Dermis blood vessel endothelial cell (primary cell): ENCODE measurements around the gene C4orf33. TPM values are rescaled to one million over a fixed set of nuclear protein-coding genes. Genes with fewer than 3 reads are reported as not detected.

Experiments
- DNase-seq: peaks from one replicate; pipeline ENCODE4 v3.0.0; 2010
- total RNA-seq: library from RNA; depleted of rRNA; stranded (reverse); fragments of >200 nt; gene quantifications from 2 replicates; pipeline ENCODE4 v1.2.3, GENCODE V29; 2014

The C4orf33 gene
- total RNA-seq, 1 donor from 2014 or later: 7.0 TPM

DNA sequence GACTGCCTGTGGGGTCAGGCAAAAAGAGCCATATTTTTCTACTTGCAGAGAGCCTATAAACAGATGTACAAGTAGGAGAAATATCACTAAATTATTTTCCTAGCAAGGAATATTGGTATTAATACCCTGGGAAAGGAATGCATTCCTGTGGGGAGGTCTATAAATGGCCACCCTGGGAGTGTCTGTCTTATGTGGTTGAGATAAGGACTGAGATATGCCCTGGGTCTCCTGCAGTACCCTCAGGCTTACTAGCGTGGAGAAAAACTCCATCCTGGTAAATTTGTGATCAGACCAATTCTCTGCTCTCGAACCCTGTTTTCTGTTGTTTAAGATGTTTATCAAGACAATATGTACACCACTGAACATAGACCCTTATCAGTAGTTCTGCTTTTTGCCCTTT is 35.4 kb downstream of the C4orf33 start:
- DNase-seq: no peak

DNA sequence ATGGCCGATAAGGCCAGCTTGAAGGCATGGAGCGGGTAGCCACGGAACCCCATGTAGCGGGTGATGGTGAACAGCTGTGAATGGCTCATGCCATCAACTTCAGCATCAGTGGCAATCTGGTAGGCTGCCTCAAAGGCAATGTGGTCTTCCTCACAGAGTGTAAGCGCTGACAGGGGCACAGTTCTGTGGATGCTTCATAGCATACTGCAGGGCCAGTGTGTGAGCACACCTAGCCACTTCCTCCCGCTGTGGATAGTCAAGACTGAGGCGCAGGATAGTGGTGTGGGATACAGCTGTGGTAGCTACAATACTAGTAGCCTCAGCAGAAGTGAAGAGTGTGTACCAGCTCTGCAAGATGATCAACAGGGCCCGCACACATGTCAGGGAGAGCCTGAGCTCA is 40.5 kb downstream of the C4orf33 start:
- DNase-seq: no peak

DNA sequence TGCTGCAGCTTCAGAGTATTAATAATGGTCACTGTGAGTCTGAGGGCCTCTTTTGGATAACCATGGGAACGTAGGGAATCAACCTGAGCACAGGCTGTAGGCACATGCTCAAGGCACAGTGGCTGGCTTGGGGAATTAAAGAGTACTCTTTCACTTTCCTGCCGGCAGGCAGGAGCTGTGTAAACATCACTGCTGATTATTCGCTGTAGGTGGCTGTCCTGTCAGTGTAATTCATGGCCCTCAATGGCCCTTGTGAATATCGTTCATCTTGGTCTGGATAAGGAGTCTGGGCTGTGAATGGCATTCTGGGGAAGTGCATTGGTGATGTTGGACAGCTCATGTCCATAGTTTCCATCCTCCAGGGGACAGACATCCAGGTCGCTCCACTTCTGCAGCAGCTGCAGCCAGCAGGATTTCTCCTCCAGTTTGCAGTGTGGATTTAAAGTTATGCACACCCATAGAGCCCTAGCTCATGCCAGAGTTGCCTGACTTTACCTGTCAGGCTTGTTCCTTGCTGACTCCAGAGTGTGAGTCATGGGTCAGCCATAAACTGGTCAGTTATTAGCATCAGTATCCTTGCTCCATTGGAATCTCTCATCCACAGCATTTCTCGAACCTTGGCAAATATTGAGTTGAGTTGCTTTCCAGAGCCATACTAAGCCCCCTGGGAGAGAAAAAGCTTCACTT is 43.0 kb downstream of the C4orf33 start:
- DNase-seq: no peak

DNA sequence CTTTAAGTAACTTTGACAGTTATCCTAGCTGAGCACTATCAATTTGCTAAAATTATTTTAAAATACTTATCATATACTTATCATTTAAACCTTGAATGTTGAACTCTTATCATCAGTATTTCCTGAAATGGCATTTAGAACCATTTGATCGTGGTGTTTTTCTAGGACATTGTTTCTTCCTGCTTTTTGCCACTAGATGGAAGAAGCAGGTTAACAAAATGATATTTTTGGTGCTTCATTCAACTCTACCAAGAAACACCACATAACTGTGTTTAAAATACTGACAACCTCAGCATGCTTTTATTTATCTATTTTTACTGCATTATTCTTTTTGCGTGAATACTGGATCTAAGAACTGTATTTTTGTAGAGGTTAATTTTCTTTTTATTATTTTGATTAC is 44.6 kb downstream of the C4orf33 start:
- DNase-seq: no peak

DNA sequence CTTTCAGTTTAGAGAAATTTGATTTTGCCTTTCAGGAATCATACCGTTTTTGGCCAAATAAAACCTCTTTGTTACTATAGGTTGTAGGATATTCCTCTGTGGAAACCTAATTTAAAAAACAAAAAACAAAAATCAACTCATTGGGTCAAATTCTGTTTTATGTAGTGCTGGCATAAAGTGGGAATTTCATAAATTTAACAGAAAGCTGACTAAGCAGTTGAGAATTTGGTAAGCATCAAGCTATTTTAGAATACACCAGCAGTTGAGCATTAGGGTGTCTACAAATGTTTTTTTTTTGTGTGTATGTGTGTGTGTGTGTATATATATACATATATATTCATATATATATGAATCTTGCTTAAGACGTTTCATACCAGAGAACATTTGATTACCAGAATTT is 47.4 kb downstream of the C4orf33 start:
- no peak for DNase-seq

DNA sequence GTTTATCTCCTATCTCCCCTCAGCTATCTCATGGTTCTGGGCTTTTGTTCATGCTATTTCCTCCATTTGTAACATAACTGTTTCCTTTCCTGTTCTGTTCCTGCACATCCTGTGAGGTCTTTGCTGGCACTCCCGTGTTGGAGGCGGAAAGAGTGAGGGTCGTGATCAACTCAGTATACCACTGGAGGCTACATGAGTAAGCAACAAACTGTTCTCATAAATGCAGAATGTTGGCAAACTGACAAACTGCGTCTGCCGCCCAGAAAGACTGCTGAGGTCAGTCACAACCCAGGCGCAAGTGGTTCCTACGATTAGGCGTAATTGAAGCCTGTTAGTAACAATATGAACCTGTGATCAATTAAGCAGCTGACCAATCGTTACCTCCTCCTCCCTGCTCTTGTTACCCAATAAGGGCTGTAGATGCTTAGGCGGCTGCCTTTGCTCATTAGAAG is 48.8 kb downstream of the C4orf33 start:
- peak; percentile 56 for DNase-seq

DNA sequence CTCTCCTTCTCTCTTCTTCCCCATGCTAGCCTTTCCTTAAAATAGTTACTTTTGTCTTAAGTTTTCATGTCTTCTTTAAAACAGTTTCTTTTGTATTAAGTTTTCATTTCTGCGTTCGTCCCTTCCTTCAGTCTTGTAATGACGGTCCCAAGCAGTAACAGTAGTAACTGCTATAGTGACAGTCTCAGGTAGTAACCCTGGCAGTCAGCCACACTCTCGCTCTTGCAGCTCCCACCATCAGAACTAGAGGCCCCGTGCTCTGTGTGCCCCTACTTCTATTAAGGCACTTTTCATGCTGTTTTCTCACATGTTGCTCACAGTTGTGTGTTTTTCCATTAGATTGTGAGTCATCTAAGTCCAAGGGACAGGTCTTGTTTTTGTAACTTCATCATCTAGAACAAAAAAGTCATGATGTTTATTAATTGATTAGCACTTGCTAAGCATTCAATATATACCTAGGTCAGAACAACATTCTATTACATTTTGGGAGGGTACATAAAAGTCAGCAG is 49.3 kb downstream of the C4orf33 start:
- peak; percentile 23 for DNase-seq

DNA sequence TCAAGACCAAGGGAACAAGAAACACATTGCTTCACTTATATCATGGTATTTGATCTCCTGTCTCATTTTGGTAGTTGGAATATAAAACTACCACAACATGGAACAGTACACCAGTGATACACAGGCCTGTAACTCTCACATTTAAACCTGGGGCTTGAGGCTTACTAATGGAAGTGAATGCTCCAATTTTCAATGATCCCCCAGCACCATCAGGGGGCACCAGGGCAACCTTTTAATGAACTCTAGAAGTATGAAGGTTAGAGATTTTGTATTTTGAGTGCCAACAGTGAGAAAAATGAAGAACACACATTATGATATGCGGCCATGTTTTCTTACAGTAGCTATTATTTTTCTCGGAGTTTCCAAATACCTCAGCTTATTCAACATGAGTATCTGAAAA is 50.7 kb downstream of the C4orf33 start:
- DNase-seq: no peak

DNA sequence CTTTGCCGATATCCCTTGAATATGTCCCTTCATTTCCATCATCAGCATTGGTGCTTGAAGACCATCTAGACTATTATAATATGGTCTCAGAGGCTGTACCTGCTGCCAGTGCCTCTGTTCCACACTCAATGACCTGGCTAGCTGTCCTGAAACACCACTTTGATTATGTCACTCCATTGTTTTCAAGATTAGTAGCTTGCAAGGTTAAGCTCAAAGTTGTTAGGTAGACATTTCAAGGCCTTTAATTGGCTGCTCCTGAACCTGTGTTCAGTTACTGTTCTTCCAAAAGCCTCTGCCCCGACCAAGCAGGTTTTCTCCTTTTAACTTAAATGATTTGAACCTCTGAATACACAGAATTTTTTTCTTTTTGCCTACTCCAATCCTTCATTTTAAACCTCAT is 52.9 kb downstream of the C4orf33 start:
- DNase-seq: no peak

DNA sequence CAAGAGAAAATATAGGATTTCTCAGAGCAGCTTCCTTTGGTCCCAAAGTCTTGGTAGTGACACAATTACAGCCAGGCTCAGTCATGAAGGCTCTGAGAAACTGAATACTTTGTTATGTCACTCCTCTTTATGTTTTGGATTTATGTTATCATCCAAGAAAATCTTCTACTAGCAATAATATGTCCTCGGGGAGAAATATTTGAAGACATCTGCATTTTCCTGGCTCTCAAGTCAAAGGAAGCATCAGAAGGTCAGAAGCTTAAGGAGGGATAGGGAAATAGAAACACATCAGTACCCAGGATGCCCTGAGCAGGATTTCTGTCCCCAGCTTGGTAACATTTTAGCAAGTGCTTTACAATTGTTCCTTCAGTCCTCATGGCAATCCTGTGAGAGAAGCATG is 54.0 kb downstream of the C4orf33 start:
- no peak for DNase-seq

DNA sequence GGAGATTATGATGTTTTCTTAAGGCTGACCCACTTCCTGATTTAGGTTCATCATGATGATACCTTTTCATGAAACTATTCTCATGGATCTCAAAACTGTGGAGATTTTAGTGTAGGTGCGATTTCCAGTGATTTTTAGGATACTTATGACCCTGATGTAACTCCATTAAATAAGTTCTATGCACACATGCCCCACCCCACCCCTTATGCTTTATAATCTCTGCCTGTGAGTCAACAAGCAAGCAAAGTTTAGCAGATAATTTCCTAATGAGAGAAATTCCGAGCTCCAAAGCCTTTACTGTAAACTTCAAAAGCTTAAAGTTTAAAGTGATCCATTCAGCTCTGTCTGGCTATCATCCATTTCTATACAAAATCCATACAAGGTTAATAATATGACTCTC is 56.4 kb downstream of the C4orf33 start:
- DNase-seq: no peak

DNA sequence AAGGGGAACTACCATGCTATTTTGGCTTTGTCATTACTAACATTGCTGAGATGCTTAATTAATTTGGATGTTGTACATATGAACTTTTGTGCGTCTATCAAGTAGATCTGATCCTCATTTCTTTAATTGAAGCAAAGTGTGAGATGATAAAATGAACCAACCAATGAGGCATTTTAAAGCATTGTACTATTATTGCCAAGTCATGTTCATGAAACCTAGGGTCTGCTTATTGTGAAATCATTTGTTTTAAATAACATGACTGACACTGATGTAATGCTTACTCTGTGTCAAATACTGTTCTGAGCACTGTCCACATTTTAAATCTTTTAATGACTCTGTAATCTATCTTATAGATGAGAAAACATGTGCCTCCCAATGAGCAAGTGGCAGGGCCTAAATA is 57.7 kb downstream of the C4orf33 start:
- DNase-seq: no peak

DNA sequence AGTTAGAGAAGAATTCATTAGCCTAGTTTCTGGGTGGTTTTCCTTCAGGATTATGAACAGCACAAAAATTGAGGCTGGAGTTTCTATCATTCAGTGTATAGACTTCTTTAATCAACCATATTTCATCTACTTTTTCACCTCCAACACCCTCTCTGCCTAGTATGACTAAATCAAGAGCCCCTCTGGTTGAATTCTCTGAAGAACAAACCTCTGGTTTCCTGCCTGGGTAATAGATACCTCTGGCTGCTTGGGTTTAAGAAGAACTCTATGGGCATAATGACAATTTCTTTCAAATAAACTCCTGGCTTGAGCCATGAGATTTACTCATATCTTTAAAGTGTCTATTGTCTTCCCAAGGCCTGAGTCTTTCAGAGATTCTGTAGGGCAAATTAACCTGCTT is 66.5 kb downstream of the C4orf33 start:
- no peak for DNase-seq

DNA sequence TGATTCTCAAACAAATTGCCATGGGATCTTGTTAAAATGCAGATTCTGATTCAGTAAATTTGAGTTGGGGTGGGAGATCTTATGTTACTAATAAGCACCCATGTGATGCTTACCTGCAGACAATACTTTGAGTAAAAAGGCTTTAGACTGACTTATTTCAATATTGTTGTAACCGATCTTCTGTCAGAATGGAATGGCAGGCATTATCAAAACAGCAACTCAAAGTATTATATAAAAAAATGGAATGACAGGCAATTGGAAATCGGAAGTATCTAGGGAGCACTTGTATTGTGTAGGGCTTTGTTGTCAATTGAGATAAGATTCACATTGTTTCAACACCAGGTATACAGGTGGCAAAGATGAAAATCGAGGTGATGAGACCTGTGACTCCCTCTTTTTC is 67.5 kb downstream of the C4orf33 start:
- no peak for DNase-seq

DNA sequence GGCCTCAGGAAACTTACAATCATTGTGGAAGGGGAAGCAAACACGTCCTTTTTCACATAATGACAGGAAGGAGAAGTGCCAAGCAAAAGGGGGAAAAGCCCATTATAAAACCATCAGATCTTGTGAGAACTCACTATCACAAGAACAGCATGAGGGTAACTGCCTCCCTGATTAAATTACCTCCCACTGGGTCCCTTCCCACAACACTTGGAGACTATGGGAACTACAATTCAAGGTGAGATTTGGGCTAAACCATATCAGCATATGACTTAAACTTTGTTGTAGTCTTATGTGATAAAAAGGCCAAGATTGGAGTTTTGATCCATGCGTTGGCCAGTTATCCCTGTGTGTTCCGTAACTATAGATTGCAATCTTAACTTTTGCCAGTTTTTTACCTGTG is 68.3 kb downstream of the C4orf33 start:
- DNase-seq: no peak

Other genes starting within 250 kb of the C4orf33 start
- 11.1 and 12.6 TPM in 2 replicates for gene SCLT1, start 2.6 kb upstream of the C4orf33 start, total RNA-seq